Measurements from ENCODE around the gene ZNF337. TPM values are rescaled to one million over a fixed set of nuclear protein-coding genes. Genes with fewer than 3 reads are reported as not detected.

The ZNF337 gene
- total RNA-seq (12.9 and 16.7 TPM in 2 replicates), polyA plus RNA-seq (8.5 and 9.1 TPM in 2 replicates), polyA minus RNA-seq (15.3 and 20.3 TPM in 2 replicates), Bru-seq, nascent RNA (percentile 81 among the genes with signal in this experiment), BruChase-seq, experiment 1, labeled RNA remaining after a 6-hour chase (percentile 82 among the genes with signal in this experiment), BruChase-seq, experiment 2, labeled RNA remaining after a 2-hour chase (percentile 84 among the genes with signal in this experiment)
- 5.6 and 7.8 TPM in 2 replicates for polyA plus RNA-seq (2011; cell fraction: cytosol; rRNA removed)
- polyA plus RNA-seq (2011; cell fraction: nucleus; rRNA removed): 63.6 and 66.1 TPM in 2 replicates
- 14.8 and 16.7 TPM in 2 replicates for polyA plus RNA-seq (2012)
- polyA minus RNA-seq (2011; cell fraction: cytosol; rRNA and poly(A)+ RNA removed): 2.5 TPM
- 11.4 and 18.2 TPM in 2 replicates for polyA minus RNA-seq (2011; cell fraction: nucleus; rRNA and poly(A)+ RNA removed)
- long read RNA-seq, transcript ZNF337-201 (5 exons, 3,205 nt): major isoform, 7 of 16 reads
- long read RNA-seq, partial matches to known transcripts: 4 of 16 reads
- long read RNA-seq, other reads (novel, unspliced or antisense): 5 of 16 reads

DNA sequence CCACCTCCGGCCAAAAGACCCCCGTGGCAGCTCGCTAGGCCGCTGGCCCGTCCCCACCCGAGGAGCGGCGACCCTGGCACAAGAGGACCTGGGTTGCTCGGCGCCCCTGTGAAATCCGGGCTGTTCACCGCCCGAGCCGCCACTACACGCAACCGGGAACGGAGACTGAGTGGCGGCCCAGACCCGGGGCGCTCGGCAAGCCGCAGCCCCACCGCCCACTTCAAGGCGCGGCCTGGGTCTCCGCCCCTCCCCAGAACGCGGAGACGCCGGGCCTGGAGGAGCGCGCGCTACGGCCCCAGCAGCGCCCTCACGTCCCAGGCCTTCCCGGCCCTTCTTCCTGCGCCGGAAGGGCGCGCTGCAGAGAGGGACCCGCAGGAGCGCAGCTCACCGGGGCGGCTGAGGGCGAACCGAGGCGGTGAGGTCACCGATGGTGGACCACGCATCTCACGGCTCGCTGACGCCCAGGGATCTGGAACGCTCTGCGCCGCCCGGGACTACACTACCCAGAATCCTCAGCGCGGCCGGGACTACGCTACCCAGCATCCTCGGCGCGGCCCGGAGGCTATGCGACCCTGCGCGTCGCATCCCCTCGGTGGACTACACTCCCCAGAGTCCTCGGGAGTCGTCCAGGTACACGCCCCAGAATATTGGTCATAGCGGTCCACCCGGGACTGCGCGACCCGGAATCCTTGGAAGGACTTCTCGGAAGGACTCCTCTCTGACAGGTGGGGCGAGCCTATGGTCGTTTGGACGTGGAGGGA is at the start of gene ZNF337:
TSS of gene ZNF337 (minus strand) at position 483 of the 761 bp plus-strand sequence. CDS start 10,436 bp downstream, outside the sequence.
- Histone ChIP-seq H3K4me2 (ENCODE audit: insufficient read depth, low read length) (peak within 1 kb of the TSS; percentile 89), H3K27ac (ENCODE audit: insufficient read depth, low read depth, low read length) (peak within 1 kb of the TSS; percentile 64), H3K9ac (replicated peaks; ENCODE audit: extremely low read depth, insufficient read depth, low read length) (peak within 1 kb of the TSS; percentile 85), H3K9me3 (replicated peaks; ENCODE audit: control insufficient read depth, insufficient read depth, low read length) (no peaks in the 10 kb centered on the region), H2AFZ (ENCODE audit: low read depth, low read length) (peak within 1 kb of the TSS; percentile 75), H3K79me2 (ENCODE audit: control insufficient read depth, insufficient read depth, low read length) (peaks cover 20% of the 10 kb centered on the region), H3K4me1 (ENCODE audit: control insufficient read depth, extremely low read depth, insufficient read depth, low read length) (peaks cover 5% of the 10 kb centered on the region), H3K27me3 (ENCODE audit: control insufficient read depth in 2 of 2, insufficient read depth in 2 of 2, low read length in 2 of 2) (no peaks in the 10 kb centered on the region), H3K36me3 (ENCODE audit: control insufficient read depth in 2 of 2, extremely low read depth in 1 of 2, insufficient read depth in 2 of 2, low read length in 2 of 2) (no peaks in the 10 kb centered on the region), H3K9me1 (replicated peaks; ENCODE audit: control insufficient read depth, extremely low read depth, insufficient read depth, low read length) (no peaks in the 10 kb centered on the region), H4K20me1 (replicated peaks; ENCODE audit: control insufficient read depth, extremely low read depth, insufficient read depth, low read length) (no peaks in the 10 kb centered on the region), H3K4me3 (replicated peaks in 1 of 3; ENCODE audit: insufficient read depth in 1 of 3, low read depth in 1 of 3, low read length in 3 of 3) (peak within 1 kb of the TSS; percentile 83 to 89 (median 84))
- FAIRE-seq (peak; percentile 93), DNase-seq (ENCODE audit: low read depth, low spot score) (peak; percentile 96)
- dilution Hi-C loops (cut with MboI; ENCODE audit: extremely low pct_ligation_motif_present, low sequenced_read_pairs): no loop called here
- no peak for TF ChIP-seq MAX (IDR thresholded peaks at IDR 0.05; ENCODE audit: insufficient read depth, insufficient read length)
- TF ChIP-seq FOS (IDR thresholded peaks at IDR 0.05; ENCODE audit: borderline replicate concordance, insufficient read depth, low read length): no peak
- no peak for TF ChIP-seq JUN (IDR thresholded peaks at IDR 0.05; ENCODE audit: borderline replicate concordance, insufficient read depth, insufficient read length, low read depth)
- TF ChIP-seq MYC (IDR thresholded peaks at IDR 0.05; ENCODE audit: low read depth, low read length): no peak
- TF ChIP-seq GATA2 (IDR thresholded peaks at IDR 0.05; ENCODE audit: insufficient read depth, insufficient read length, low read depth, low read length): no peak
- peak; percentile 85 for TF ChIP-seq POLR2A (IDR thresholded peaks at IDR 0.05; ENCODE audit: low read depth, low read length)
- peak; percentile 81 for TF ChIP-seq POLR2AphosphoS5 (IDR thresholded peaks at IDR 0.05; ENCODE audit: insufficient read depth, low read depth, low read length)
- peak in 1 of 2 donors; percentile 4 for TF ChIP-seq CTCF (IDR thresholded peaks at IDR 0.05; ENCODE audit: extremely low read depth in 1 of 2, insufficient read depth in 1 of 2, low read depth in 1 of 2, low read length in 2 of 2)
- no peak for TF ChIP-seq EZH2 (IDR thresholded peaks at IDR 0.05; ENCODE audit: borderline replicate concordance, low read depth, low read length, severe bottlenecking)
- ChIA-PET POLR2A (no interaction called here), CTCF (no interaction called here)
- no TSS peak for BruUV-seq (replicated peaks)
- intact Hi-C loops (cut with micrococcal nuclease): loop anchor here (1.0 to 10.0 kb wide), 4 partner anchors 72 to 704 kb away; partner anchors contain the start of genes ABHD12, APMAP and NANP

Data from endothelial cell of umbilical vein (primary cell).